Measurements from ENCODE around the gene TXNL4B. TPM values are rescaled to one million over a fixed set of nuclear protein-coding genes. Genes with fewer than 3 reads are reported as not detected.

TXNL4B gene
- total RNA-seq, 1 experiment from 2014 or later: 17.4 TPM

GRCh38 chr16:72111657-72112451, 18.4 kb upstream of the TXNL4B start:
- no peaks in the 10 kb centered on the region for H3K9me3 Mint-ChIP-seq (ENCODE audit: unreplicated experiment)
- H3K36me3 Mint-ChIP-seq (ENCODE audit: insufficient read depth, unreplicated experiment): peaks cover 65% of the 10 kb centered on the region
- H3K27ac Mint-ChIP-seq (ENCODE audit: low read depth, unreplicated experiment): no peak overlapping the region
- no peak overlapping the region for H3K4me3 Mint-ChIP-seq (ENCODE audit: unreplicated experiment)
- H3K4me1 Mint-ChIP-seq (ENCODE audit: insufficient read depth, unreplicated experiment): no peaks in the 10 kb centered on the region
- BruUV-seq (replicated peaks): no TSS peak
- TF ChIP-seq CTCF (IDR thresholded peaks at IDR 0.05; ENCODE audit: unreplicated experiment): no peak
- intact Hi-C loops (cut with micrococcal nuclease): no loop called here
- H3K27me3 Mint-ChIP-seq (ENCODE audit: insufficient read depth, unreplicated experiment): no peaks in the 10 kb centered on the region
- DNase-seq (ENCODE audit: unreplicated experiment): no peak
- ChIA-PET CTCF (interaction anchor here (1.2 to 2.5 kb wide), 2 partner anchors 12 to 13 kb away, joined by 4 to 16 read pairs; no protein-coding TSS in a partner anchor), POLR2A (interaction anchor here (0.6 kb wide), 1 partner anchor 25 kb away, joined by 3 read pairs; no protein-coding TSS in a partner anchor)

GRCh38 chr16:72110662-72111615, 17.5 kb upstream of the TXNL4B start:
- Mint-ChIP-seq H3K9me3 (ENCODE audit: unreplicated experiment) (no peaks in the 10 kb centered on the region), H3K4me1 (ENCODE audit: insufficient read depth, unreplicated experiment) (no peaks in the 10 kb centered on the region), H3K27me3 (ENCODE audit: insufficient read depth, unreplicated experiment) (no peaks in the 10 kb centered on the region), H3K4me3 (ENCODE audit: unreplicated experiment) (no peak overlapping the region), H3K36me3 (ENCODE audit: insufficient read depth, unreplicated experiment) (peaks cover 73% of the 10 kb centered on the region), H3K27ac (ENCODE audit: low read depth, unreplicated experiment) (no peak overlapping the region)
- BruUV-seq (replicated peaks): no TSS peak
- intact Hi-C loops (cut with micrococcal nuclease): no loop called here
- ChIA-PET CTCF (interaction anchor here (0.6 to 2.5 kb wide), 3 partner anchors 11 to 810 kb away, joined by 4 to 16 read pairs (median 4); no protein-coding TSS in a partner anchor), POLR2A (interaction anchor here (0.6 kb wide), 1 partner anchor 24 kb away, joined by 3 read pairs; no protein-coding TSS in a partner anchor)
- DNase-seq (ENCODE audit: unreplicated experiment): no peak
- no peak for TF ChIP-seq CTCF (IDR thresholded peaks at IDR 0.05; ENCODE audit: unreplicated experiment)

GRCh38 chr16:72109966-72110530, 16.6 kb upstream of the TXNL4B start:
- DNase-seq (ENCODE audit: unreplicated experiment): no peak
- Mint-ChIP-seq H3K9me3 (ENCODE audit: unreplicated experiment) (no peaks in the 10 kb centered on the region), H3K36me3 (ENCODE audit: insufficient read depth, unreplicated experiment) (peaks cover 82% of the 10 kb centered on the region), H3K4me3 (ENCODE audit: unreplicated experiment) (no peak overlapping the region), H3K27me3 (ENCODE audit: insufficient read depth, unreplicated experiment) (no peaks in the 10 kb centered on the region), H3K27ac (ENCODE audit: low read depth, unreplicated experiment) (no peak overlapping the region), H3K4me1 (ENCODE audit: insufficient read depth, unreplicated experiment) (no peaks in the 10 kb centered on the region)
- POLR2A ChIA-PET: no interaction called here
- no TSS peak for BruUV-seq (replicated peaks)
- intact Hi-C loops (cut with micrococcal nuclease): no loop called here
- CTCF ChIA-PET: interaction anchor here (0.6 to 2.5 kb wide), 3 partner anchors 15 to 1261 kb away, joined by 3 to 16 read pairs (median 4); no protein-coding TSS in a partner anchor
- no peak for TF ChIP-seq CTCF (IDR thresholded peaks at IDR 0.05; ENCODE audit: unreplicated experiment)
